Naive thymus-derived CD8-positive, alpha-beta T cell (primary cell): ENCODE results near the gene C4orf36. TPM values are rescaled to one million over a fixed set of nuclear protein-coding genes. Genes with fewer than 3 reads are reported as not detected.

Experiments used
- ATAC-seq, 2 donors: fragments of 150-1000 bp; cut with Tn5 transposase in 1 of 2; sonication (Bioruptor Pico), chemical (Tn5 transposase) in 1 of 2; 1 replicate in 1 of 2; 2 replicates in 1 of 2; pipeline ENCODE4 v1.10.0; 2021; ENCODE audit warnings: mild to moderate bottlenecking in 2 of 2, moderate library complexity in 2 of 2
- POLR2A ChIA-PET: fragments of 350-600 bp; sonication (Branson Sonifier 250); formaldehyde crosslinking; loops from one replicate; lab custom pipeline; 2021; ENCODE audit warnings: antibody characterized with exemption; lab: Charles Lee
- DNase-seq, 10 donors: peaks; one replicate each; pipeline versions ENCODE4 v3.0.0 to v3.0.0-alpha.2; 2020 to 2022
- H3K27ac Mint-ChIP-seq, 10 donors: one replicate each; pipeline ENCODE4 v1.8.0; 2020 to 2022; ENCODE audit warnings: mild to moderate bottlenecking in 10 of 10, mixed read lengths in 10 of 10, moderate library complexity in 4 of 10, inconsistent platforms in 1 of 10
- H3K27me3 Mint-ChIP-seq, 5 donors: one replicate each; pipeline ENCODE4 v1.8.0; 2021 to 2022; ENCODE audit warnings: mixed read lengths in 5 of 5
- H3K36me3 Mint-ChIP-seq, 3 donors: one replicate each; pipeline ENCODE4 v1.8.0; 2020 to 2022; ENCODE audit warnings: mixed read lengths in 3 of 3, mild to moderate bottlenecking in 2 of 3, inconsistent platforms in 1 of 3
- H3K4me1 Mint-ChIP-seq, 4 donors: one replicate each; pipeline ENCODE4 v1.8.0; 2021 to 2022; ENCODE audit warnings: mixed read lengths in 4 of 4
- H3K4me3 Mint-ChIP-seq, 10 donors: one replicate each; pipeline ENCODE4 v1.8.0; 2020 to 2022; ENCODE audit warnings: mild to moderate bottlenecking in 10 of 10, mixed read lengths in 10 of 10, moderate library complexity in 6 of 10, inconsistent platforms in 1 of 10
- H3K9me3 Mint-ChIP-seq, 9 donors: one replicate each; pipeline ENCODE4 v1.8.0; 2020 to 2022; ENCODE audit warnings: mixed read lengths in 9 of 9, mild to moderate bottlenecking in 3 of 9, inconsistent platforms in 1 of 9, moderate library complexity in 1 of 9
- polyA plus RNA-seq, 3 donors: library from polyadenylated mRNA; unstranded; fragments of 300-500 nt; fragmentation: Illumina TruSeq; gene quantifications; one replicate each; pipeline ENCODE4 v1.2.3, GENCODE V29; 2021
- total RNA-seq, 8 experiments: library from RNA in 2 of 8; stranded (reverse) in 2 of 8; gene quantifications; one replicate each; pipeline ENCODE4 v1.2.3 and lab custom pipeline; 2021 to 2026

The C4orf36 gene
- total and polyA plus RNA-seq, 5 experiments from 2014 or later: not detected

DNA sequence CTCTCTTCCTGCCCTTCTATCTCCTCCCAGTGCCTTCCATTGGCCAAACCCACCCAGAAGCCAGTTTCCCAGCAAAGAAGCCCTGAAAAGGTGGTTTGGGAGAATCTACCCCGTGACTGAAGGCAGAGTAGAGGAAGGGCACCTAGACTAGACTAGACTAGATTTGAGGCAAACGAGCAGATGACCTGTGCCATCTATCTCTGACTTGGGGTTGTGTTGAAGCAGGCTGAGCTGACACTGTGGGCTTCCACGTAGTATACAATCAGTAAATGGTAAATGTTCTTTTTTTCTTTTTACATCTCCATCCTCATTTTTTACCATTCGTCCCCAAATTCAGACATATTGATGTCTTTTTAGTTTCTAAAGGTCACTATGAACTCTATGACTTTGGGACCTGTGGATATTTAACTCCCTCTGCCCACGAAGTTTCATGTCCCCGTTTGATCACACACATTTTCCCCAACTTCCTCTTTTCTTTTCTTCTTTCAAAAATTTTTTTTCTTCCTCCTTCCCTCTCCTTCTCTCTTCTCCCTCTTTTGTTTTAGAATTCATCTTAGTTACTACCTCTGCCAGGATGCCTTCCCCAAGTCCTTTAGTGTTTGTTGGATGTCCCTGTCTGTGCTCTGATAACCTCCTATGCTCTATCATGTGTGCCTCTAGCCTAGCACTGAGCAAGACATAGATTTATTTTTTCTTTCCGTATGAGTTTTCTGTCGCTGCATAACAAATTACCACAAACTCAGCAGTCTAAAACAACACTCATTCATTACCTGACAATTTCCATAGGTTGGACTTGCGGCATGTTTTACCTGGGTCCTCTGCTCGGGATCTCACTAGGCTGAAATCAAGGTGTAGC is 36.4 kb upstream of the C4orf36 start:
- peaks cover 0 to 11% (median 9%) of the 10 kb centered on the region in 3 donors for H3K36me3 Mint-ChIP-seq
- H3K9me3 Mint-ChIP-seq: no peaks in the 10 kb centered on the region
- DNase-seq (no peak), ATAC-seq (no peak)
- POLR2A ChIA-PET: interaction anchor here (0.6 kb wide), 1 partner anchor 1588 kb away, joined by 3 read pairs; no protein-coding TSS in a partner anchor
- H3K27me3 Mint-ChIP-seq: no peaks in the 10 kb centered on the region
- peak overlapping the region in 5 of 10 donors; percentile 7 to 67 (median 44) for H3K27ac Mint-ChIP-seq
- no peak overlapping the region for H3K4me3 Mint-ChIP-seq
- peaks cover 3 to 15% (median 4%) of the 10 kb centered on the region in 4 donors for H3K4me1 Mint-ChIP-seq

DNA sequence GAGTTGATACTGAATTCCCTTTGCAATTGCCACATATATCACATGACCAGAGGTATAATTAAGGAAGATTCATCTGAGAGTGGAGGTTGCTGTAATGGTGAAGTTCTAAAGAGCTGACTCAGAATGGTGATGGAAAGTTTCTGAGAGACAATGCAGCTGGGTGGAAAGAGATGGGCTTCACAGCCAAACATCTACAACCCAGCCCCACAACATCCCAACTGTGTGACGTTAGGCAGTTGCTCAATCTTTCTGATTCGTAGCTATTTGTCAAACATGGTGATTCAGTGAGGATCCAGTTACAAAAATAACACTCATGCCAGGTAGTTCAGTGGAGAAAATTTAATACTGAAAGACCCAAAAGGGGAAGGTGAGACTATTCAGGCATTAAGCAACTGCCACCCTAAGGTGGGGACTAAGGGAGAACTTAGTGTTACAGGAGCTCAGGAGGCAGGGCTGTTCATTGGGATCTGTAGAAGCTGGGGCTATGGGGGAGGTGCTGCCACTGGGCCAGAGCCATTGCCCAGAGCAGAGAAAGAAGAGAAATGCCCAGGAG is 35.7 kb upstream of the C4orf36 start:
- POLR2A ChIA-PET: no interaction called here
- Mint-ChIP-seq H3K9me3 (no peaks in the 10 kb centered on the region), H3K27ac (peak overlapping the region in 3 of 10 donors; percentile 12 to 65 (median 55))

DNA sequence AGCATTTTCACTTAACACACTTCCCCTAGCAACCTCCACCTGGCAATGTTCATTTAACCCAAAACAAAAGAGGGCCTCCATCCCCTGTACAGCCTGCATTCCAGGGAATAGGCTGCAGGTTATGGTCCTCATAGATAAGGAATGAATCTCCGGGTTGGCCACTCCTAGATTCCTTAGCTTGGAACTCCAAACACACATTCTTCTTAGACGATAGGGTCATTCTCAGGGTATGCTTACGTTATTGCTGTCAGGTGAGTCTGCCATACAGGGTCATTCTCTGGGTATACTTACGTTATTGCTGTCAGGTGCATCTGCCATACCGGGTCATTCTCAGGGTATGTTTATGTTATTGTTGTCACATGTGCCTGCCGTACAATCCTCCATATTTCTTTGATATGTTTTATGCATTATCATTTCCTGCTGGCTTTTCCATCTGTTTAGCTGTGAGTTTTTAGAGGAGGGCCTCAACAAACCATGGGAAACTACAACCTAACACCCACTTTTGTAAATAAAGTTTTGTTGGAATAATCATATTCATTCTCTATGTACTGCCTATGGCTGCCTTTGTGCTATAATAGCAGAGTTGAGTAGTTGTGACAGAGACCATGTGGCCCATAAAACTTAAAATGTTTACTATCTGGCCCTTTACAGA is 34.3 kb upstream of the C4orf36 start:
- peaks cover 0 to 17% (median 3%) of the 10 kb centered on the region in 4 donors for H3K4me1 Mint-ChIP-seq
- POLR2A ChIA-PET: interaction anchor here (0.6 kb wide), 1 partner anchor 90 kb away, joined by 3 read pairs; no protein-coding TSS in a partner anchor
- no peaks in the 10 kb centered on the region for H3K9me3 Mint-ChIP-seq
- no peaks in the 10 kb centered on the region for H3K27me3 Mint-ChIP-seq
- no peak for DNase-seq
- H3K27ac Mint-ChIP-seq: no peak overlapping the region
- H3K36me3 Mint-ChIP-seq: peaks cover 0 to 11% (median 9%) of the 10 kb centered on the region in 3 donors
- no peak overlapping the region for H3K4me3 Mint-ChIP-seq
- no peak for ATAC-seq

More for the DNA sequence above, 35.7 kb upstream of the C4orf36 start:
- no peak for ATAC-seq
- H3K4me1 Mint-ChIP-seq: peaks cover 0 to 14% (median 2%) of the 10 kb centered on the region in 4 donors
- DNase-seq: no peak
- H3K27me3 Mint-ChIP-seq: no peaks in the 10 kb centered on the region
- no peak overlapping the region for H3K4me3 Mint-ChIP-seq
- peaks cover 0 to 11% (median 9%) of the 10 kb centered on the region in 3 donors for H3K36me3 Mint-ChIP-seq

DNA sequence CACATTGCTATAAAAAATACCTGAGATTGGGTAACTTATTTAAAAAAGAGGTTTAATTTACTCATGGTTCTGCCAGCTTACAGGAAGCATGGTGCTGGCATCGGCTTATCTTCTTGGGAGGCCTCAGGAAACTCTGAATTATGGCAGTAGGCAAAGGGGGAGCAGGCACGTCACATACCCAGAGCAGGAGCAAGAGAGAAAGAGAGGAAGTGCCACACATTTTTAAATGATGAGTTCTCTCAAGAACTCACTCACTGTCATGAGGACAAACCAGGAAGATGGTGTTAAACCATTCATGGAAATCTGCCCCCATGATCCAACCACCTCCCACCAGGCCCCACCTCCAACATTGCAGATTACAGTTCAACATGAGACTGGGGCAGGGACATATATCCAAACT is 32.6 kb upstream of the C4orf36 start:
- H3K4me1 Mint-ChIP-seq: peaks cover 0 to 17% (median 2%) of the 10 kb centered on the region in 4 donors
- POLR2A ChIA-PET: interaction anchor here (1.1 kb wide), 1 partner anchor 82 kb away, joined by 4 read pairs; no protein-coding TSS in a partner anchor
- H3K27me3 Mint-ChIP-seq: no peaks in the 10 kb centered on the region
- DNase-seq: no peak
- H3K27ac Mint-ChIP-seq: peak overlapping the region in 4 of 10 donors; percentile 12 to 47 (median 20)
- no peak overlapping the region for H3K4me3 Mint-ChIP-seq
- H3K36me3 Mint-ChIP-seq: peaks cover 0 to 4% (median 0%) of the 10 kb centered on the region in 3 donors
- H3K9me3 Mint-ChIP-seq: no peaks in the 10 kb centered on the region
- ATAC-seq: no peak

DNA sequence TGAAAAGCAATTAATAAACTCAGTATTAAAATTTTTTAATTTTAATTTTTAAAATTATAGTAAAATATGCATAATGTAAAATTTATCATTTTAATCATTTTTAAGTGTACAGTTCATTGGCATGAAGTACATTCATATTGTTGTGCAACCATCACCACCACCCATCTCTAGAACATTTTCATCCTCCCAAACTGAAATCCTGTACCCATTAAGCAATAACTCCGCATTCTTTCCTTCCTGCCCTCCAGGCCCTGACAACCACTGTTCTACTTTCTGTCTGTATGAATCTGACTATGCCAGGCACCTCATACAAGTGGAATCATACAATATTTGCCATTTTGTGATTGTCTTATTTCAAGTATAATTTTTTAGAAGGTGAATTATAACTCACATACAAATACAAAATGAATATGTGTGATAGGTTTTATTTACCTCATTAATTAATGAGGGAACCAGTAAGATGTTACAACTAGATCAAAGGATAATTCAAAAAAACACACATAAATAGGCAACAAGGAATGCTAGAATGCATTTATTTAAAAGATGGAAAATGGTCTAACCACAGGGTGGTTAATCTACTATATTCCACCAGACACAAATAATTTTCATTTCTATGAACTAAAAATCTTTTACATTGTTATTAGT is 29.5 kb upstream of the C4orf36 start:
- POLR2A ChIA-PET: interaction anchor here (1.0 to 3.7 kb wide), 4 partner anchors 10 to 171 kb away, joined by 4 to 20 read pairs (median 11); partner anchors contain the start of gene AFF1
- ATAC-seq (no peak), DNase-seq (no peak)
- Mint-ChIP-seq H3K4me1 (peaks cover 0 to 3% (median 2%) of the 10 kb centered on the region in 4 donors), H3K36me3 (peaks cover 0 to 6% (median 5%) of the 10 kb centered on the region in 3 donors), H3K4me3 (no peak overlapping the region), H3K27me3 (no peaks in the 10 kb centered on the region), H3K9me3 (no peaks in the 10 kb centered on the region), H3K27ac (no peak overlapping the region)

DNA sequence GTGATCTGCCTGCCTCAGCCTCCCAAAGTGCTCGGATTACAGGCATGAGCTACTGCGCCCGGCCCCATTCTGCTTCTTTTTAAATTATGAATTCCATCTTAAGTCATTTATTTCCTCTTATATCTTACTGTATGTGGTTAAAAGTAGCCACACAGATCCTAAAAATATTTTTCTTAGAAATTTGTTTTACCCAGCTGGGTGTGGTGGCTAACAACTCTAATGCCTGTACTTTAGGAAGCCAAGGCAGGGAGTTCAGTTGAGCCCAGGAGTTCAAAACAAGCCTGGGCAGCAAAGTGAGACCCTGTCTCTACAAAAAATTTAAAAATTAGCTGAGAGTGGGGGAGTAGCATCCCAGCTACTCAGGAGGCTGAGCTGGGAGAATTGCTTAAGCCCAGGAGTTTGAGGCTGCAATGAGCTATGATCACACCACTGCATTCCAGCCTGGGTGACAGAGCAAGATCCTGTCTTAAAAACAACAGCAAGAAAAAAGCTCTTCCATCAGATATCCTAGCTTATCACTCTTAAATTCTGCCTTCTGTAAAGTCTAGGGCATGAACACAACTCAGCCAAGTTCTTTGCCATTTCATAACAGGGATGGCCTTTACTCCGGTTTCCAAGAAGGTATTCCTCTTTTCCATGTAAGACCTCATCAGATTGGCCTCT is 27.5 kb upstream of the C4orf36 start:
- DNase-seq: no peak
- Mint-ChIP-seq H3K4me3 (no peak overlapping the region), H3K4me1 (peaks cover 0 to 3% (median 2%) of the 10 kb centered on the region in 4 donors), H3K36me3 (peaks cover 0 to 8% (median 5%) of the 10 kb centered on the region in 3 donors), H3K27ac (no peak overlapping the region), H3K27me3 (no peaks in the 10 kb centered on the region), H3K9me3 (no peaks in the 10 kb centered on the region)
- POLR2A ChIA-PET: no interaction called here
- no peak for ATAC-seq

DNA sequence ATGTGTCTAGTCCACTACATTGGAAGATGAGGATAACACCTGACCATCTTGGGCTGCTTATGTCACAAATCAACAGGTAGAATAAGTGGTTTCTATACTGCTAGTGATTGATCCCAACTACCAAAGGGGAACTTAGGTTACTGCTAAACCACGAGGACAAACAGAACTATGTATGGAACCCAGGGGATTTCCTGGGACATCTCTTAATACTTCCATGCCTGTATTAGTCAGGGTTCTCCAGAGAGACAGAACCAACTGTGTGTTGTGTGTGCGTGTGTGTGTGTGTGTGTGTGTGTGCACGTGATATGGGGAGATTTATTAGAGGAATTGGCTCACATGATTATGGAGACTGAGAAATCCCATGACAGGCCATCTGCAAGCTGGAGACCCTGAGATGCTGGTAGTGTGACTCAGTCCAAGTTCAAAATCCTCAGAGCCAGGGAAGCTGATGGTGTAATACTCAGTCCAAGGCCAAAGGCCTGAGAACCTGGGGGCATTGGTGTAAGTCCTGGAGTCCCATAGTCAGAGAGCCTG is 26.4 kb upstream of the C4orf36 start:
- H3K36me3 Mint-ChIP-seq: peaks cover 0 to 9% (median 8%) of the 10 kb centered on the region in 3 donors
- no peaks in the 10 kb centered on the region for H3K9me3 Mint-ChIP-seq
- DNase-seq: no peak
- no peak overlapping the region for H3K27ac Mint-ChIP-seq
- no peak overlapping the region for H3K4me3 Mint-ChIP-seq
- no peaks in the 10 kb centered on the region for H3K27me3 Mint-ChIP-seq
- peaks cover 0 to 3% (median 2%) of the 10 kb centered on the region in 4 donors for H3K4me1 Mint-ChIP-seq
- POLR2A ChIA-PET: interaction anchor here (0.6 kb wide), 1 partner anchor 176 kb away, joined by 3 read pairs; no protein-coding TSS in a partner anchor
- ATAC-seq: no peak

DNA sequence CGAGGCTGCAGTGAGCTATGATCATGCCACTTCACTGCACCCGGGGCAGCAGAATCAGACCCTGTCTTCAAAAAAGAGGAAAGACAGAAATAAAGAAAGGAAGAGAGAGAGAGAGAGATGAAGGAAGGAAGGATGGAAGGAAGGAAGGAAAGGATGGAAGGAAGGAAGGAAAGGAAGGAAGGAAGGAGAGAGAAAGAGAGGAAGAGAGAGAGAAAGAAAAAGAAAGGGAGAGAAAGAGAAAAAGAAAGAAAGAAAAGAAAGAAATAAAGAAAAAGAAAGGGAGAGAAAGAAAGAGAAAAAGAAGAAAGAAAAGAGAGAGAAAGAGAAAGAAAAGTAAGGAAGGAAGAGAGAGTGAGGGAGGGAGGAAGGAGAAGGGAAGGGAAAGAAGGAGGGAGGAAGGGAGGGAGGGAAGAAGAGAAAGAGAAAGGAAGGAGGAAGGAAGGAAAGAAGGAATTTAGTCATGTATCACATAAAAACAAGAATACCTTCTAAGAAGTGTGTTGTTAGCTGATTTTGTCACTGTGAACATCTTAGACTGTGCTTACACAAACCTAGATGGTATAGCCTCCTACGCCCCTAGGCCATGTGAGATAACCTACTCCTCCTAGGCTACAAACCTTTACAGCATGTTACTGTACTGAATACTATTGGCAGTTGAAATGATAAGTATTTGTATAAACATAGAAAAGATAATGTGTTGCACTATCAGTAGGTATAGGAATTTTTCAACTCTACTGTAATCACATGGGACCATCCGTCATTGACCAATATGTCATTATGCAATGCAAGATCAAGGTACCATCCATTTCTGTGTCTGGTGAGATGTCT is 25.2 kb upstream of the C4orf36 start:
- ATAC-seq (no peak), DNase-seq (no peak)
- H3K4me3 Mint-ChIP-seq: no peak overlapping the region
- POLR2A ChIA-PET: no interaction called here
- H3K27me3 Mint-ChIP-seq: no peaks in the 10 kb centered on the region
- H3K27ac Mint-ChIP-seq: peak overlapping the region in 1 of 10 donors; percentile 78
- peaks cover 0 to 2% (median under 1%) of the 10 kb centered on the region in 4 donors for H3K4me1 Mint-ChIP-seq
- peaks cover 0 to 9% (median 8%) of the 10 kb centered on the region in 3 donors for H3K36me3 Mint-ChIP-seq
- H3K9me3 Mint-ChIP-seq: no peaks in the 10 kb centered on the region

DNA sequence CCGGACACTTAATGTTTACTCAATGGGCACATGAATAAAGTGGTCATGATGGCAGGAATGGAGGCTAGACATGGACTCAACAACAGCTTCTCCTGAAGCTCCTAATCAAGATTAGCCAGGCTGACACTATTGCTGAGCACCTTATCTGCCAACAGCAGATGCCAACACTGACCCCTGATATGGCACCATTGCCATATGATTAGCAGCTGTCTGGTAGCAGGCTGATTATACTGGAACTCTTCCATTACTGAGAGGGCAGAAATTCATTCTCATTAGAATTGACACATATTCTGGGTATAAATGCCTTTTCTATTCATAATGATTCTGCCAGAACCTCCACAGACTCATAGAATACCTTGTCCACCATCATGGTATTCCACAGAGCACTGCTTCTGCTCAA is 24.2 kb upstream of the C4orf36 start:
- Mint-ChIP-seq H3K9me3 (no peaks in the 10 kb centered on the region), H3K36me3 (peaks cover 0 to 9% (median 8%) of the 10 kb centered on the region in 3 donors), H3K27ac (no peak overlapping the region), H3K4me1 (peaks cover 0 to 2% (median 0%) of the 10 kb centered on the region in 4 donors), H3K27me3 (no peaks in the 10 kb centered on the region), H3K4me3 (no peak overlapping the region)
- POLR2A ChIA-PET: no interaction called here
- ATAC-seq (no peak), DNase-seq (no peak)

DNA sequence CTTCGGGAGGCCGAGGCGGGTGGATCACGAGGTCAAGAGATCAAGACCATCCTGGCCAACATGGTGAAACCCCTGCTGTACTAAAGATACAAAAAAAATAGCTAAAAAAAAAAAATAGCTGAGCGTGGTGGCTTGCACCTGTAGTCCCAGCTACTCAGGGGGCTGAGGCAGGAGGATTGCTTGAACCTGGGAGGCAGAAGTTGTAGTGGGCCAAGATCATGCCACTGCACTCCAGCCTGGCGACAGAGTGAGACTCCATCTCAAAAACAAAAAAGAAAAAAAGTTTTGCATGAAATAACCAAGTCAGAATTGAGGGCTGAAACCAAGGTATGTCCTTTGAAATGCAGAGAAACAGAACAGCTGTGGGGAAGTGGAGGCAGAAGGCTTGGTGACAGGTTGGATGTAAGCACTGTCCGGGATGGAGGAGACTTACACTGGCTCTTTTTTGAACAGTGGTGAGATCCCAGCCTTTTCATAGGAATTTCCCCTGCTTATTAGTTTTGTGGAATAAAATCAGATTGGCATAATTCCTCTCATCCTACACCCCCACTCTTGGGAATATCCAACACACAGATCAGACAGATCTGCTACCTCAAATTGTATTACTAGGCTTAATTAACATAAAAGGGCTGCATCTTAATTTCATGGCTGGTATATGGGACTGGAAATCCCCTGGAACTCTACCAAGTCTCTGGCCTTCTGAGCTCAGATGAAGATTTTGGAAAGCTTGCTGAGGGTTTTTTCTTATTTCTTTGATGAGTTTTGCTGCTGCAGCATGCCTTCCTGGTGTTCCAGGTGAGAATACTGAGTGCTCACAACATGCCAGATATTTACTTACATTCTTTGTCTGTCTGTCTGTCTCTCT is 18.8 kb upstream of the C4orf36 start:
- no peak for ATAC-seq
- POLR2A ChIA-PET: no interaction called here

More for the DNA sequence above, 18.8 kb upstream of the C4orf36 start:
- H3K4me3 Mint-ChIP-seq: no peak overlapping the region
- no peak overlapping the region for H3K27ac Mint-ChIP-seq
- no peaks in the 10 kb centered on the region for H3K9me3 Mint-ChIP-seq
- no peaks in the 10 kb centered on the region for H3K27me3 Mint-ChIP-seq
- H3K36me3 Mint-ChIP-seq: peaks cover 0 to 6% (median 4%) of the 10 kb centered on the region in 3 donors
- DNase-seq: no peak
- peaks cover 4 to 29% (median 18%) of the 10 kb centered on the region in 4 donors for H3K4me1 Mint-ChIP-seq
